GM12801 (cell line): ENCODE results near the gene SDHB.

Experiments used
- TF ChIP-seq, protein P1 (sequence below): IDR thresholded peaks from one replicate; pipeline ENCODE4 v1.5.1; 2011; ENCODE audit warnings: control low read depth; ENCODE audit not compliant: insufficient read length; ENCODE audit errors: extremely low read depth

SDHB gene

DNA sequence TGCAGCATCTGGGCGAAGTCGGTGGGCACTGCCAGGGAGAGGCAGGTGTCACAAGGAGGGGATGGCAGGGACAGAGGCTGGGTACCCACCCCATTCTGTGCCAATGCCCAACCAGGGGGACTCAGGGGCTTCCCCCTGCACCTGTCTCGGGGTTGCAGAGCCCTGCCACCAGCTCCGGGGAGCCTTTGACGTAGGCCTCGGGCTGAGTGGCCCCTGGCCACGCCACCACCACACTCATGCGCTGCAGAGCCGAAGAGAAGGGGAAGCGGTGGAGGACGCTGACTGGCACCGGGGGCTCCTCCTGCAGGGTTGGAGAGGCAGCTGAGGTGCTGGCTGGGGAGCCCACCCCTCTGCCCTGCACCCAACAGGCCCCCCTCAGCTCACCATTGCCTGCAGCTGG is 61.7 kb downstream of the SDHB start:
- TF ChIP-seq, protein P1, sequence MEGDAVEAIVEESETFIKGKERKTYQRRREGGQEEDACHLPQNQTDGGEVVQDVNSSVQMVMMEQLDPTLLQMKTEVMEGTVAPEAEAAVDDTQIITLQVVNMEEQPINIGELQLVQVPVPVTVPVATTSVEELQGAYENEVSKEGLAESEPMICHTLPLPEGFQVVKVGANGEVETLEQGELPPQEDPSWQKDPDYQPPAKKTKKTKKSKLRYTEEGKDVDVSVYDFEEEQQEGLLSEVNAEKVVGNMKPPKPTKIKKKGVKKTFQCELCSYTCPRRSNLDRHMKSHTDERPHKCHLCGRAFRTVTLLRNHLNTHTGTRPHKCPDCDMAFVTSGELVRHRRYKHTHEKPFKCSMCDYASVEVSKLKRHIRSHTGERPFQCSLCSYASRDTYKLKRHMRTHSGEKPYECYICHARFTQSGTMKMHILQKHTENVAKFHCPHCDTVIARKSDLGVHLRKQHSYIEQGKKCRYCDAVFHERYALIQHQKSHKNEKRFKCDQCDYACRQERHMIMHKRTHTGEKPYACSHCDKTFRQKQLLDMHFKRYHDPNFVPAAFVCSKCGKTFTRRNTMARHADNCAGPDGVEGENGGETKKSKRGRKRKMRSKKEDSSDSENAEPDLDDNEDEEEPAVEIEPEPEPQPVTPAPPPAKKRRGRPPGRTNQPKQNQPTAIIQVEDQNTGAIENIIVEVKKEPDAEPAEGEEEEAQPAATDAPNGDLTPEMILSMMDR = no peak

DNA sequence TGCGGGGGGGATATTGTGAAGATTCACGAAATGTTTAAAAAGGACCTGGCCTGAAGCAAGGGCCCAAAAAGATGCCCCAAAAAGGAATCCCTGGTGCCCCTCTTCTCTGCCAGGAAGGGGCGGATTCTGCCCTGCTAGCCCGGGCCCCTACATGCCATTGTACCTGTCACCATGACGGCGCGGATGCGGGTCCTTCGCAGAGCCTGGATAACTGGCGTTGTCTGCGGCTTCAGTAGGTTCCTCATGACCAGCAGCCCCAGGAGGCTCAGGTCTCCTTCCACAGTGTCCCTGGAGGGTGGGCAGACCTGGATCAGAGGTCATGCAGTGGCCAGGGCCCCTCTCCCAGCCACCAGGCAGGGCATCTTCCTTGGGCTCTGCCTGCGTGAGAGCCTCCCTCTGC is 62.3 kb downstream of the SDHB start:
- TF ChIP-seq, protein P1 = no peak

GRCh38 chr1:16989676-16990391 is 64.0 kb downstream of the SDHB start:
- TF ChIP-seq, protein P1 = no peak

- TF ChIP-seq, protein P1 = no peak
Observed at GRCh38 chr1:16988210-16988609, 65.6 kb downstream of the SDHB start.

DNA sequence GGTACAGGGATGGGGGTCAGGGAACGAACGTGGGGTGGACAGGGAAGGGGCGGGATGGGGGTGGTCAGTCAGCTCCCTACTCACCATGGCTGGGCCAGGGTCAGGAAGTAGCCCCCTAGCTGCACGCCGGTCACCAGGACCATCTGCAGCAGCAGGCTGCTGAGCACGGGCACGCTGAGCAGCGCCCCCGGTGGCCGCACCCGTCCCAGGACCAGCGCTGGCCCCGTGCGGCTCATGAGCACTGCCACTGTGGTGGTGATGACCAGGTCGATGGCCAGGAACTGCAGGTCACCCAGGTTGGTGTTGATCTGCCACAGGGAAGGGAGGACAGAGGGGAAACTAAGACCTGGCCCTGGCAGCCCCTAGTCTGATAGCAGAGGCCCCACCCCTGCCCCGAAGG is 66.9 kb downstream of the SDHB start:
- TF ChIP-seq, protein P1 = no peak

DNA sequence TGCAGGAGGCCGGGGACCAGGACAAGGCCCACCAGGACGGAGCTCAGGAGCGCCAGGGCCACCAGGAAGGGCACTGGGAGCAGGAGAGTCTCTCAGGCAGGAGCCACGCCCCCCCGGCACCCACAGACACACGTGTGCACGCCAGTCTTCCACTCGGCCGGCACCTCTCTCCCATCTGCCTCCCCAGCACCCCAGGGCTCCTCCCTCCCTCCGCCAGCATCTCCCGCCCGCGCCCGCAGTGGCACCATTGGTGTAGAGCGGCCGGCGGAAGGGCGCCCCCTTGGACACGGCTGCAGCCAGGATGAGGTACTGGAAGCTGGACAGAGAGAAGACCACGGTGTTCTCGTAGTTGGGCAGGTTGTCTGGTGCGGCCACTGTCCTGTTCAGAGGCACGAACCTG is 67.3 kb downstream of the SDHB start:
- TF ChIP-seq, protein P1 = no peak

- TF ChIP-seq, protein P1 = no peak
Observed at GRCh38 chr1:16986113-16986512, 67.7 kb downstream of the SDHB start.

- TF ChIP-seq, protein P1 = no peak
Observed at GRCh38 chr1:16984717-16985116, 69.1 kb downstream of the SDHB start.
